Endothelial cell of umbilical vein (primary cell): ENCODE data around the gene ATP6V1F. TPM values are rescaled to one million over a fixed set of nuclear protein-coding genes. Genes with fewer than 3 reads are reported as not detected.

Source experiments
- BruUV-seq: library from RNA; stranded (reverse); fragments of 400-500 nt; replicated peaks from 2 replicates; lab custom pipeline; 2021; lab: Mats Ljungman, UMichigan
- CTCF ChIA-PET: fragments of 300-600, 350-600 bp; sonication (Branson Sonifier 250); formaldehyde crosslinking; loops from one replicate; lab custom pipeline; 2021; ENCODE audit warnings: antibody characterized with exemption, inconsistent platforms; lab: Charles Lee
- POLR2A ChIA-PET: fragments of 300-600, 350-600 bp; sonication (Branson Sonifier 250); formaldehyde crosslinking; loops from one replicate; lab custom pipeline; 2021; ENCODE audit warnings: antibody characterized with exemption, inconsistent platforms; lab: Charles Lee
- DNase-seq: peaks from one replicate; pipeline ENCODE4 v3.0.0-alpha.2; 2011; ENCODE audit warnings: low read depth, low spot score
- FAIRE-seq: peaks from 2 replicates; lab custom pipeline; 2011; peaks lifted over from hg19 to GRCh38; lab: Jason Lieb, UNC
- H2AFZ ChIP-seq: 2 replicates; pipeline ENCODE4 v1.6.0; 2012; ENCODE audit warnings: low read depth, low read length, control low read depth, inconsistent platforms
- H3K27ac ChIP-seq: 2 replicates; pipeline ENCODE4 v1.5.1; 2011; ENCODE audit warnings: low read depth, mild to moderate bottlenecking, control low read depth, low read length, moderate library complexity; ENCODE audit not compliant: insufficient read depth
- H3K27me3 ChIP-seq, 2 experiments: 2 replicates each; pipeline versions ENCODE4 v1.6.0 to v1.6.1; 2011; ENCODE audit warnings: low read length in 2 of 2, mixed read lengths in 1 of 2; ENCODE audit not compliant: control insufficient read depth in 2 of 2, insufficient read depth in 2 of 2
- H3K36me3 ChIP-seq, 2 experiments: 2 replicates in 1 of 2; 3 replicates in 1 of 2; pipeline ENCODE4 v1.5.1; 2011; ENCODE audit warnings: low read length in 2 of 2, mild to moderate bottlenecking in 1 of 2, moderate library complexity in 1 of 2; ENCODE audit not compliant: control insufficient read depth in 2 of 2, insufficient read depth in 2 of 2; ENCODE audit errors: extremely low read depth in 1 of 2
- H3K4me1 ChIP-seq: 3 replicates; pipeline ENCODE4 v1.5.1; 2011; ENCODE audit warnings: mild to moderate bottlenecking, low read length; ENCODE audit not compliant: control insufficient read depth, insufficient read depth; ENCODE audit errors: extremely low read depth
- H3K4me2 ChIP-seq: 2 replicates; pipeline ENCODE4 v1.6.1; 2011; ENCODE audit warnings: low read length, control low read depth, mixed read lengths; ENCODE audit not compliant: insufficient read depth
- H3K4me3 ChIP-seq, 3 experiments: fragments of 200-600 bp in 1 of 3; sonication (generic), shearing (Covaris generic) in 1 of 3; replicated peaks in 1 of 3; 2 replicates each; pipeline ENCODE4 v1.5.1; 2011 to 2016; ENCODE audit warnings: control low read depth in 3 of 3, low read length in 3 of 3, mild to moderate bottlenecking in 2 of 3, inconsistent platforms in 1 of 3, low read depth in 1 of 3, moderate library complexity in 1 of 3; ENCODE audit not compliant: insufficient read depth in 1 of 3
- H3K79me2 ChIP-seq: 2 replicates; pipeline ENCODE4 v1.6.0; 2012; ENCODE audit warnings: low read length, inconsistent platforms; ENCODE audit not compliant: control insufficient read depth, insufficient read depth
- H3K9ac ChIP-seq: replicated peaks from 2 replicates; pipeline ENCODE3; 2011; ENCODE audit warnings: low read length, control low read depth; ENCODE audit not compliant: insufficient read depth; ENCODE audit errors: extremely low read depth
- H3K9me1 ChIP-seq: replicated peaks from 3 replicates; pipeline ENCODE4 v1.6.0; 2011; ENCODE audit warnings: mild to moderate bottlenecking, low read length; ENCODE audit not compliant: control insufficient read depth, insufficient read depth; ENCODE audit errors: extremely low read depth
- H3K9me3 ChIP-seq: replicated peaks from 2 replicates; pipeline ENCODE4 v1.5.1; 2012; ENCODE audit warnings: low read length, inconsistent platforms; ENCODE audit not compliant: control insufficient read depth, insufficient read depth
- H4K20me1 ChIP-seq: replicated peaks from 2 replicates; pipeline ENCODE3; 2011; ENCODE audit warnings: mild to moderate bottlenecking, low read length; ENCODE audit not compliant: control insufficient read depth, insufficient read depth; ENCODE audit errors: extremely low read depth
- EZH2 ChIP-seq: IDR thresholded peaks from 2 replicates; pipeline ENCODE4 v1.6.1; 2012; ENCODE audit warnings: borderline replicate concordance, low read depth, mild to moderate bottlenecking, moderate library complexity, low read length, inconsistent platforms; ENCODE audit not compliant: severe bottlenecking
- FOS ChIP-seq: IDR thresholded peaks from 2 replicates; pipeline ENCODE4 v1.6.1; 2011; ENCODE audit warnings: mild to moderate bottlenecking, low read length, moderate library complexity, borderline replicate concordance; ENCODE audit not compliant: insufficient read depth
- GATA2 ChIP-seq: IDR thresholded peaks from 2 replicates; pipeline ENCODE4 v1.7.0; 2011; ENCODE audit warnings: low read depth, mild to moderate bottlenecking, moderate library complexity, mixed read lengths, low read length; ENCODE audit not compliant: insufficient read length, insufficient read depth
- JUN ChIP-seq: IDR thresholded peaks from 2 replicates; pipeline ENCODE4 v1.6.1; 2011; ENCODE audit warnings: borderline replicate concordance, low read depth; ENCODE audit not compliant: insufficient read length, insufficient read depth
- MYC ChIP-seq: IDR thresholded peaks from one replicate; pipeline ENCODE4 v1.6.1; 2011; ENCODE audit warnings: mild to moderate bottlenecking, low read depth, low read length
- POLR2A ChIP-seq: IDR thresholded peaks from 2 replicates; pipeline ENCODE4 v1.6.1; 2012; ENCODE audit warnings: low read depth, mild to moderate bottlenecking, control low read depth, low read length
- POLR2AphosphoS5 ChIP-seq: IDR thresholded peaks from 2 replicates; pipeline ENCODE4 v1.6.1; 2012; ENCODE audit warnings: low read depth, mild to moderate bottlenecking, control low read depth, low read length, moderate library complexity; ENCODE audit not compliant: insufficient read depth
- dilution Hi-C: fragments of 300-500 bp; cut with MboI; formaldehyde crosslinking; loops from one replicate; pipeline ENCODE4 v1.15.0; 2019; ENCODE audit warnings: low sequenced_read_pairs; ENCODE audit not compliant: extremely low pct_ligation_motif_present
- intact Hi-C: fragments of 100-400 bp; cut with micrococcal nuclease; formaldehyde crosslinking; loops from one replicate; pipeline ENCODE4 v1.10.0; 2022
- polyA plus RNA-seq, 4 experiments: library from polyadenylated mRNA; depleted of rRNA in 3 of 4; stranded (reverse) in 3 of 4; unstranded in 1 of 4; fragments of >200 nt; gene quantifications; 2 replicates each; pipeline versions ENCODE4 v1.2.1 to v1.2.3, GENCODE V29; 2011 to 2012; ENCODE audit warnings: missing spikeins in 1 of 4
- total RNA-seq: library from RNA; stranded (reverse); gene quantifications from 2 replicates; pipeline ENCODE4 v1.2.3, GENCODE V29; 2021
- TF ChIP-seq, protein P1 (sequence below), 2 donors: IDR thresholded peaks; 1 replicate in 1 of 2; 2 replicates in 1 of 2; pipeline ENCODE4 v1.5.1; 2011; ENCODE audit warnings: low read length in 2 of 2, mild to moderate bottlenecking in 2 of 2, moderate library complexity in 2 of 2, control low read depth in 1 of 2, inconsistent platforms in 1 of 2, low read depth in 1 of 2; ENCODE audit not compliant: insufficient read depth in 1 of 2; ENCODE audit errors: extremely low read depth in 1 of 2

The ATP6V1F gene
- total and polyA plus RNA-seq, 2 donors (not counting 3 experiments of a cell fraction or from before 2014, with no cell fraction given): 156 to 360 TPM

DNA sequence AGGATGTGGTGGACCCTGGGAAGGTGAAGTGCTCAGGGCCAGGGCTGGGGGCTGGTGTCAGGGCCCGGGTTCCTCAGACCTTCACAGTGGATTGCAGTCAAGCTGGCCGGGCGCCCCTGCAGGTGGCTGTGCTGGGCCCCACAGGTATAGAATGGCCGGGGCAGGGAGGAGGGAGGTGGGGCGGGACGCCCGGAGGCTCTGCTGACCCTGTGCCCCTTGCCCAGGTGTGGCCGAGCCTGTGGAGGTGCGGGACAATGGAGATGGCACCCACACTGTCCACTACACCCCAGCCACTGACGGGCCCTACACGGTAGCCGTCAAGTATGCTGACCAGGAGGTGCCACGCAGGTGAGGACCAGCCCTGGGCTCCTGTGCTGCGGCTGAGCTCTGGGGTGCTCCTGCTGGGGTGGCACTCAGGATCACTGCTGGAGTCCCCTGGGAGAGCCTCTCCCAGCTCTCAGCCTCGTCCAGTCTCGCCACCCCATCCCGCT lies 14.9 kb upstream of the ATP6V1F start:
- Histone ChIP-seq H4K20me1 (no peaks in the 10 kb centered on the region), H3K9ac (no peak overlapping the region), H3K27me3 (no peaks in the 10 kb centered on the region), H3K4me3 (no peak overlapping the region), H3K36me3 (peaks cover 7 to 82% of the 10 kb centered on the region in 2 experiments), H3K4me2 (no peak overlapping the region), H3K9me3 (no peaks in the 10 kb centered on the region), H3K79me2 (no peaks in the 10 kb centered on the region), H3K9me1 (no peaks in the 10 kb centered on the region), H3K4me1 (no peaks in the 10 kb centered on the region), H3K27ac (no peak overlapping the region), H2AFZ (no peak overlapping the region)
- POLR2A ChIA-PET: no interaction called here
- CTCF ChIA-PET: no interaction called here
- dilution Hi-C loops (no loop called here), intact Hi-C loops (no loop called here)
- DNase-seq: no peak
- no TSS peak for BruUV-seq
- FAIRE-seq: no peak
- TF ChIP-seq POLR2AphosphoS5 (no peak), GATA2 (no peak), EZH2 (no peak), FOS (no peak), MYC (no peak), POLR2A (no peak), JUN (no peak)
- TF ChIP-seq, protein P1, sequence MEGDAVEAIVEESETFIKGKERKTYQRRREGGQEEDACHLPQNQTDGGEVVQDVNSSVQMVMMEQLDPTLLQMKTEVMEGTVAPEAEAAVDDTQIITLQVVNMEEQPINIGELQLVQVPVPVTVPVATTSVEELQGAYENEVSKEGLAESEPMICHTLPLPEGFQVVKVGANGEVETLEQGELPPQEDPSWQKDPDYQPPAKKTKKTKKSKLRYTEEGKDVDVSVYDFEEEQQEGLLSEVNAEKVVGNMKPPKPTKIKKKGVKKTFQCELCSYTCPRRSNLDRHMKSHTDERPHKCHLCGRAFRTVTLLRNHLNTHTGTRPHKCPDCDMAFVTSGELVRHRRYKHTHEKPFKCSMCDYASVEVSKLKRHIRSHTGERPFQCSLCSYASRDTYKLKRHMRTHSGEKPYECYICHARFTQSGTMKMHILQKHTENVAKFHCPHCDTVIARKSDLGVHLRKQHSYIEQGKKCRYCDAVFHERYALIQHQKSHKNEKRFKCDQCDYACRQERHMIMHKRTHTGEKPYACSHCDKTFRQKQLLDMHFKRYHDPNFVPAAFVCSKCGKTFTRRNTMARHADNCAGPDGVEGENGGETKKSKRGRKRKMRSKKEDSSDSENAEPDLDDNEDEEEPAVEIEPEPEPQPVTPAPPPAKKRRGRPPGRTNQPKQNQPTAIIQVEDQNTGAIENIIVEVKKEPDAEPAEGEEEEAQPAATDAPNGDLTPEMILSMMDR (IDR thresholded peaks at IDR 0.05; ENCODE audit: extremely low read depth in 1 of 2, insufficient read depth in 1 of 2, low read depth in 1 of 2, low read length in 2 of 2): no peak
